K562 (cell line): ENCODE results near the gene ARHGAP35. TPM values are rescaled to one million over a fixed set of nuclear protein-coding genes. Genes with fewer than 3 reads are reported as not detected.
A peak's percentile ranks its signal among the peaks of the same experiment; 100 is the strongest.

Experiments used
- ATAC-seq: fragments of 200-7000 bp; cut with Tn5 transposase; 3 replicates; pipeline ENCODE4 v1.9.1; 2020; ENCODE audit warnings: moderate library complexity
- BruUV-seq: library from RNA; stranded (reverse); fragments of 400-500 nt; replicated peaks from 2 replicates; lab custom pipeline; 2021; lab: Mats Ljungman, UMichigan
- CTCF ChIA-PET: fragments of 300-600 bp; formaldehyde crosslinking; extraction: SDS; loops from one replicate; lab custom pipeline; 2021; ENCODE audit warnings: low intra/inter-chr PET ratio; lab: Yijun Ruan, JAX
- POLR2A ChIA-PET: fragments of 300-600, 350-650 bp; sonication (Branson Sonifier 250); formaldehyde crosslinking; extraction: SDS; loops from one replicate; lab custom pipeline; 2021; ENCODE audit warnings: antibody characterized with exemption, inconsistent platforms; lab: Yijun Ruan, JAX
- DNase-seq, 4 experiments: peaks; one replicate each; pipeline versions ENCODE4 v3.0.0 to v3.0.0-alpha.2; 2011 to 2018; ENCODE audit warnings: low spot score in 3 of 4, mixed read lengths in 3 of 4; ENCODE audit errors: extremely low read depth in 1 of 4
- FAIRE-seq: peaks from 2 replicates; lab custom pipeline; 2011; peaks lifted over from hg19 to GRCh38; lab: Jason Lieb, UNC
- H2AFZ ChIP-seq: 2 replicates; pipeline ENCODE4 v1.6.0; 2011; ENCODE audit warnings: low read depth, low read length, control low read depth, inconsistent platforms
- H3K27ac ChIP-seq: fragments of 200-600 bp; 3 replicates; pipeline ENCODE4 v1.8.0; 2011; ENCODE audit warnings: low read depth, mild to moderate bottlenecking, control low read depth, inconsistent platforms, low read length, moderate library complexity, mixed read lengths; ENCODE audit errors: extremely low read depth
- H3K27me3 ChIP-seq, 2 experiments: fragments of 300-600 bp in 1 of 2; 2 replicates in 1 of 2; 3 replicates in 1 of 2; pipeline versions ENCODE4 v1.6.0 to v1.8.0; 2011; ENCODE audit warnings: inconsistent platforms in 2 of 2, low read length in 2 of 2, mild to moderate bottlenecking in 1 of 2, mixed read lengths in 1 of 2, moderate library complexity in 1 of 2; ENCODE audit not compliant: control insufficient read depth in 2 of 2, insufficient read depth in 2 of 2
- H3K36me3 ChIP-seq: fragments of 300-600 bp; 3 replicates; pipeline ENCODE4 v1.8.0; 2011; ENCODE audit warnings: mild to moderate bottlenecking, low read length, inconsistent platforms; ENCODE audit not compliant: control insufficient read depth, insufficient read depth
- H3K4me1 ChIP-seq, 2 experiments: fragments of 200-600 bp in 1 of 2; replicated peaks in 1 of 2; 2 replicates in 1 of 2; 3 replicates in 1 of 2; pipeline versions ENCODE4 v1.5.1 to v1.8.0; 2011; ENCODE audit warnings: inconsistent platforms in 2 of 2, low read length in 2 of 2, mild to moderate bottlenecking in 1 of 2, mixed read lengths in 1 of 2, moderate library complexity in 1 of 2; ENCODE audit not compliant: control insufficient read depth in 2 of 2, insufficient read depth in 2 of 2
- H3K4me2 ChIP-seq: 2 replicates; pipeline ENCODE4 v1.6.1; 2011; ENCODE audit warnings: low read length, control low read depth, inconsistent platforms, mixed read lengths; ENCODE audit not compliant: insufficient read depth
- H3K4me3 ChIP-seq: fragments of 200-600 bp; sonication (generic), shearing (Covaris generic); 2 replicates; pipeline ENCODE4 v1.5.1; 2016; ENCODE audit warnings: control low read depth, inconsistent platforms
- H3K79me2 ChIP-seq: fragments of 200-600 bp; 3 replicates; pipeline ENCODE4 v1.8.0; 2011; ENCODE audit warnings: low read length, inconsistent platforms; ENCODE audit not compliant: control insufficient read depth, insufficient read depth
- H3K9ac ChIP-seq, 2 experiments: 2 replicates each; pipeline versions ENCODE4 v1.6.0 to v1.6.1; 2011; ENCODE audit warnings: low read depth in 2 of 2, low read length in 2 of 2, control low read depth in 1 of 2, inconsistent platforms in 1 of 2, mild to moderate bottlenecking in 1 of 2, mixed read lengths in 1 of 2; ENCODE audit not compliant: insufficient read depth in 1 of 2
- H3K9me1 ChIP-seq: one replicate; pipeline ENCODE4 v1.6.0; 2011; ENCODE audit warnings: inconsistent platforms, mild to moderate bottlenecking, low read length, moderate library complexity; ENCODE audit not compliant: control insufficient read depth, insufficient read depth
- H3K9me3 ChIP-seq: replicated peaks from 2 replicates; pipeline ENCODE4 v1.5.1; 2011; ENCODE audit warnings: low read depth, low read length, inconsistent platforms; ENCODE audit not compliant: control insufficient read depth, insufficient read depth
- H4K20me1 ChIP-seq: replicated peaks from 2 replicates; pipeline ENCODE4 v1.6.1; 2011; ENCODE audit warnings: low read length, inconsistent platforms, mixed read lengths; ENCODE audit not compliant: control insufficient read depth, insufficient read depth
- CTBP1 ChIP-seq: fragments of 450-650 bp; IDR thresholded peaks from 2 replicates; pipeline ENCODE4 v1.6.1; 2016; ENCODE audit warnings: borderline replicate concordance
- FOXJ2 ChIP-seq: fragments of 200-800 bp; sonication (Bioruptor generic); IDR thresholded peaks from 2 replicates; pipeline ENCODE4 v1.6.1; 2016; ENCODE audit warnings: missing genetic modification characterization, missing compliant biosample characterization
- GABPA ChIP-seq: fragments of 200-800 bp; sonication (Bioruptor generic); conservative IDR thresholded peaks from 2 replicates; pipeline ENCODE4 v1.6.1; 2016; ENCODE audit warnings: low read depth, missing genetic modification characterization, missing compliant biosample characterization
- MBD2 ChIP-seq: sonication (generic); IDR thresholded peaks from 2 replicates; pipeline ENCODE4 v1.6.1; 2016; ENCODE audit warnings: low read depth, borderline replicate concordance
- NFIC ChIP-seq: fragments of 450-650 bp; IDR thresholded peaks from 2 replicates; pipeline ENCODE4 v1.6.1; 2017; ENCODE audit warnings: mild to moderate bottlenecking, inconsistent platforms
- NR2C1 ChIP-seq, 2 experiments: fragments of 450-650 bp; IDR thresholded peaks; 2 replicates each; pipeline ENCODE4 v1.6.1; 2017; ENCODE audit warnings: mild to moderate bottlenecking in 2 of 2, antibody characterized with exemption in 1 of 2, inconsistent platforms in 1 of 2, missing compliant biosample characterization in 1 of 2, missing genetic modification characterization in 1 of 2
- PTRF ChIP-seq: fragments of 450-650 bp; IDR thresholded peaks from 2 replicates; pipeline ENCODE4 v1.6.1; 2016; ENCODE audit warnings: mild to moderate bottlenecking, missing genetic modification characterization, missing compliant biosample characterization
- PYGO2 ChIP-seq: fragments of 450-650 bp; IDR thresholded peaks from 2 replicates; pipeline ENCODE4 v1.6.1; 2016; ENCODE audit warnings: mild to moderate bottlenecking, missing genetic modification characterization, moderate library complexity, missing compliant biosample characterization
- RB1 ChIP-seq: fragments of 450-650 bp; IDR thresholded peaks from 2 replicates; pipeline ENCODE4 v1.6.1; 2017; ENCODE audit warnings: low read depth, mild to moderate bottlenecking
- SMAD1 ChIP-seq: fragments of 150-350 bp; IDR thresholded peaks from 2 replicates; pipeline ENCODE4 v1.6.1; 2014; ENCODE audit warnings: low read length, low read depth; ENCODE audit not compliant: partially characterized antibody
- STAT5A ChIP-seq: IDR thresholded peaks from 2 replicates; pipeline ENCODE4 v1.6.1; 2012; ENCODE audit warnings: low read length, inconsistent platforms, borderline replicate concordance
- ZFX ChIP-seq: sonication (generic); formaldehyde crosslinking; IDR thresholded peaks from 2 replicates; pipeline ENCODE4 v1.8.0; 2022; ENCODE audit warnings: mild to moderate bottlenecking, missing genetic modification reagents, moderate library complexity
- ZNF644 ChIP-seq: fragments of 200-800 bp; sonication (Bioruptor generic); IDR thresholded peaks from 2 replicates; pipeline ENCODE4 v1.6.1; 2016; ENCODE audit warnings: low read depth, missing genetic modification characterization, missing compliant biosample characterization
- ZNF766 ChIP-seq: fragments of 200-800 bp; sonication (Bioruptor generic); conservative IDR thresholded peaks from 2 replicates; pipeline ENCODE4 v1.6.1; 2016; ENCODE audit warnings: missing genetic modification characterization, missing compliant biosample characterization
- WGBS: fragments of 100-300 bp; shearing (Covaris generic); methylation state at CpG from one replicate; pipeline ENCODE4 v1.1.6; 2016; ENCODE audit warnings: low coverage, mixed read lengths; ENCODE audit not compliant: insufficient coverage; ENCODE audit errors: missing lambda C conversion rate; 5-methylcytosine and 5-hydroxymethylcytosine counted together
- in situ Hi-C: fragments of 300-500 bp; cut with MboI; formaldehyde crosslinking; loops from 4 replicates; pipeline ENCODE4 v1.15.0; 2018; ENCODE audit warnings: inconsistent platforms, mixed read lengths
- intact Hi-C: fragments of 100-400 bp; cut with micrococcal nuclease; formaldehyde crosslinking; loops from 2 replicates; pipeline ENCODE4 v1.14.2; 2022
- polyA plus RNA-seq, 8 experiments: library from polyadenylated mRNA; depleted of rRNA in 4 of 8; stranded (reverse) in 5 of 8; unstranded in 3 of 8; fragments of >200 nt; fragmentation: Nextera tagmentation in 2 of 8; fragmentation: Illumina TruSeq in 1 of 8; extraction: Ambion mirVana in 2 of 8; extraction: Trizol in 1 of 8; gene quantifications; 2 replicates each; pipeline versions ENCODE4 v1.2.1 to v1.2.3, GENCODE V29; 2011 to 2014; ENCODE audit warnings: inconsistent platforms in 1 of 8, missing spikeins in 1 of 8
- total RNA-seq, 7 experiments: library from RNA; depleted of rRNA in 6 of 7; stranded (reverse); fragments of >200 nt in 6 of 7; fragmentation: Illumina TruSeq in 2 of 7; extraction: Trizol in 2 of 7; gene quantifications; 2 replicates each; pipeline versions ENCODE4 v1.2.1 to v1.2.3, GENCODE V29; 2011 to 2021; ENCODE audit warnings: low replicate concordance in 1 of 7
- TF ChIP-seq, protein P1 (sequence below): fragments of 200-800 bp; sonication (Bioruptor generic); IDR thresholded peaks from 2 replicates; pipeline ENCODE4 v1.6.1; 2017; ENCODE audit warnings: missing genetic modification characterization, missing compliant biosample characterization
- TF ChIP-seq, protein P2 (sequence below), 2 experiments: IDR thresholded peaks in 1 of 2; conservative IDR thresholded peaks in 1 of 2; 2 replicates each; pipeline ENCODE4 v1.6.1; 2016; ENCODE audit warnings: low read depth in 2 of 2, mild to moderate bottlenecking in 1 of 2, missing compliant biosample characterization in 1 of 2, missing genetic modification characterization in 1 of 2, moderate library complexity in 1 of 2

Gene ARHGAP35
- total and polyA plus RNA-seq, 9 of the 15 experiments (the other 6 are each of a cell fraction or from before 2014, with no cell fraction given), result 0.27 to 26.4 (median 10.2) TPM

- TF ChIP-seq PTRF (tag) (no peak), MBD2 (no peak), RB1 (peak; percentile 26; the same call in 1 of the 2 replicates), PYGO2 (tag) (no peak), STAT5A (no peak)
Measured at GRCh38 chr19:46840498-46840942, 20.3 kb upstream of the ARHGAP35 start (continued).

DNA sequence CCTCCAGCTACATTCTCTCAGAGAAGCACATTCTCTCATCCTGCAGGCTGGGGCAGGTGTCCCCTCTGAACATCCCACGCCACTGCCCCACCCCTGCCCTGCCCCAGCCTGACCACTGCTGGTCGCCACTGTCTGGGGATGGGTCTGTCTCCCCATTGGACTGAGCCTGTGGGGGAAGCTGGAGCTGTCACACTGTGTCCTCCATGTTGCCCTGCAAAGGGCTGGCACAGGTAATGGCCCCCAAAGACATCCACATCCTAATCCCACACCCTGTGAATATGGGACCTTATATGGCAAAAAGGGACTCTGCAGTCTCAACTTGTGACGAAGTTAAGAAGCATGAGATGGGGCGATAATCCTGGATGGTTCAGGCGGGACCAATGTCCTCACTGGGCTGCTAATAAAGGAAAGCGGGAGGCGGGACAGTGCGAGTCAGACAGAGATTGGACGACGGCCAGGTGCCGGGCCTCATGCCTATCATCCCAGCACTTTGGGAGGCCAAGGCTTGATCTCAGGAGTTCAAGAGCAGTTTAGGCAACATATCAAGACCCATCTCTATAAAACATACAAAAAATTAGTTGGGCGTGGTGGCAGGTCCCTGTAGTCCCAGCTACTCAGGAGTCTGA, 19.2 kb upstream of the ARHGAP35 start:
- peaks cover 72% of the 10 kb centered on the region for H3K36me3 ChIP-seq
- H3K4me1 ChIP-seq, result peaks cover 40 to 48% of the 10 kb centered on the region in 2 experiments
- no peak; the same call in 2 of the 3 replicates for ATAC-seq
- H3K27ac ChIP-seq, result peak overlapping the region; percentile 19; the same call in 1 of the 3 replicates
- ChIA-PET CTCF (interaction anchor here (0.8 to 2.8 kb wide), 4 partner anchors 82 to 92 kb away, joined by 3 to 42 read pairs (median 4); no protein-coding TSS in a partner anchor), POLR2A (interaction anchor here (1.1 to 1.5 kb wide), 4 partner anchors 22 to 290 kb away, joined by 3 to 5 read pairs (median 4); no protein-coding TSS in a partner anchor)
- H3K9ac ChIP-seq, result peak overlapping the region in 1 of 2 experiments; percentile 69; a peak in 1 of 4 replicates
- peaks cover 3% of the 10 kb centered on the region for H3K9me1 ChIP-seq
- WGBS, result 46% methylated on average over 12 of the region's 12 CpGs
- no peaks in the 10 kb centered on the region for H3K9me3 ChIP-seq
- no peak overlapping the region for H2AFZ ChIP-seq
- no TSS peak for BruUV-seq
- H4K20me1 ChIP-seq, result 0 out of 2 replicates have a peak, but pooled peaks cover 4% of the 10 kb centered on the region
- peaks cover 27% of the 10 kb centered on the region for H3K79me2 ChIP-seq
- intact Hi-C loops (no loop called here), in situ Hi-C loops (loop anchor here (5.0 kb wide), 1 partner anchor 74 kb away; no protein-coding TSS in a partner anchor)
- FAIRE-seq, result no peak
- no peaks in the 10 kb centered on the region for H3K27me3 ChIP-seq
- no peak overlapping the region for H3K4me2 ChIP-seq
- H3K4me3 ChIP-seq, result no peak overlapping the region
- DNase-seq, result peak in 3 of 4 experiments; percentile 14 to 63 (median 46)
- peak; percentile 86 for TF ChIP-seq FOXJ2 (tag)
- TF ChIP-seq GABPA (tag), result 0 out of 2 replicates have a peak, but pooled peaks have one; percentile 33
- TF ChIP-seq ZFX (CRISPR knock-in tag), result no peak
- TF ChIP-seq, protein P1, sequence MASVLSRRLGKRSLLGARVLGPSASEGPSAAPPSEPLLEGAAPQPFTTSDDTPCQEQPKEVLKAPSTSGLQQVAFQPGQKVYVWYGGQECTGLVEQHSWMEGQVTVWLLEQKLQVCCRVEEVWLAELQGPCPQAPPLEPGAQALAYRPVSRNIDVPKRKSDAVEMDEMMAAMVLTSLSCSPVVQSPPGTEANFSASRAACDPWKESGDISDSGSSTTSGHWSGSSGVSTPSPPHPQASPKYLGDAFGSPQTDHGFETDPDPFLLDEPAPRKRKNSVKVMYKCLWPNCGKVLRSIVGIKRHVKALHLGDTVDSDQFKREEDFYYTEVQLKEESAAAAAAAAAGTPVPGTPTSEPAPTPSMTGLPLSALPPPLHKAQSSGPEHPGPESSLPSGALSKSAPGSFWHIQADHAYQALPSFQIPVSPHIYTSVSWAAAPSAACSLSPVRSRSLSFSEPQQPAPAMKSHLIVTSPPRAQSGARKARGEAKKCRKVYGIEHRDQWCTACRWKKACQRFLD (CRISPR knock-in tag), result peak; percentile 63; the same call in 1 of the 2 replicates
- peak; percentile 71 for TF ChIP-seq NFIC
- TF ChIP-seq ZNF766 (CRISPR knock-in tag), result 0 out of 2 replicates have a peak, but pooled peaks have one; percentile 23
- 0 out of 2 replicates have a peak, but pooled peaks have one; percentile 44 for TF ChIP-seq ZNF644 (tag)
- no peak for TF ChIP-seq NR2C1 (IDR thresholded peaks at IDR 0.05)
- TF ChIP-seq NR2C1 (tag; IDR thresholded peaks at IDR 0.05), result no peak
- TF ChIP-seq, protein P2, sequence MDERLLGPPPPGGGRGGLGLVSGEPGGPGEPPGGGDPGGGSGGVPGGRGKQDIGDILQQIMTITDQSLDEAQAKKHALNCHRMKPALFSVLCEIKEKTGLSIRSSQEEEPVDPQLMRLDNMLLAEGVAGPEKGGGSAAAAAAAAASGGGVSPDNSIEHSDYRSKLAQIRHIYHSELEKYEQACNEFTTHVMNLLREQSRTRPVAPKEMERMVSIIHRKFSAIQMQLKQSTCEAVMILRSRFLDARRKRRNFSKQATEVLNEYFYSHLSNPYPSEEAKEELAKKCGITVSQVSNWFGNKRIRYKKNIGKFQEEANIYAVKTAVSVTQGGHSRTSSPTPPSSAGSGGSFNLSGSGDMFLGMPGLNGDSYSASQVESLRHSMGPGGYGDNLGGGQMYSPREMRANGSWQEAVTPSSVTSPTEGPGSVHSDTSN (CRISPR knock-in tag; IDR thresholded peaks at IDR 0.05; ENCODE audit: low read depth), result no peak
- TF ChIP-seq, protein P2 (tag; conservative IDR thresholded peaks at IDR 0.05; ENCODE audit: low read depth), result peak; percentile 44; the same call in 1 of the 2 replicates
- no peak for TF ChIP-seq CTBP1
- TF ChIP-seq SMAD1, result no peak
